Neural cell (in vitro differentiated cells): ENCODE measurements around the gene SCNN1G.

Experiments used
- EP300 ChIP-seq: fragments of 450-650 bp; conservative IDR thresholded peaks from 2 replicates; pipeline ENCODE4 v1.6.1; 2014; ENCODE audit warnings: antibody characterized with exemption, mild to moderate bottlenecking, moderate library complexity; ENCODE audit not compliant: poor library complexity, severe bottlenecking
- EZH2 ChIP-seq: fragments of 200-600, 300-800 bp; shearing (Covaris generic), sonication (generic); IDR thresholded peaks from 2 replicates; pipeline ENCODE4 v1.6.1; 2014; ENCODE audit warnings: antibody characterized with exemption, low read length, borderline replicate concordance, mild to moderate bottlenecking; ENCODE audit not compliant: insufficient read depth, poor library complexity, severe bottlenecking
- MXI1 ChIP-seq: fragments of 450-650 bp; conservative IDR thresholded peaks from 2 replicates; pipeline ENCODE4 v1.6.1; 2014; ENCODE audit warnings: antibody characterized with exemption, mild to moderate bottlenecking; ENCODE audit not compliant: poor library complexity, severe bottlenecking
- POLR2AphosphoS5 ChIP-seq: IDR thresholded peaks from 2 replicates; pipeline ENCODE4 v1.6.1; 2012
- RAD21 ChIP-seq: fragments of 450-650 bp; conservative IDR thresholded peaks from 2 replicates; pipeline ENCODE4 v1.6.1; 2014; ENCODE audit warnings: antibody characterized with exemption, mild to moderate bottlenecking, moderate library complexity
- SMC3 ChIP-seq: fragments of 450-650 bp; conservative IDR thresholded peaks from 2 replicates; pipeline ENCODE4 v1.6.1; 2014; ENCODE audit warnings: antibody characterized with exemption, mild to moderate bottlenecking, moderate library complexity; ENCODE audit not compliant: poor library complexity
- TF ChIP-seq, protein P1 (sequence below): fragments of 450-650 bp; IDR thresholded peaks from 2 replicates; pipeline ENCODE4 v1.5.1; 2014; ENCODE audit warnings: antibody characterized with exemption, mild to moderate bottlenecking, moderate library complexity; ENCODE audit not compliant: poor library complexity, severe bottlenecking
- TF ChIP-seq, protein P2 (sequence below): IDR thresholded peaks from 2 replicates; pipeline ENCODE4 v1.6.1; 2012; ENCODE audit warnings: borderline replicate concordance

DNA sequence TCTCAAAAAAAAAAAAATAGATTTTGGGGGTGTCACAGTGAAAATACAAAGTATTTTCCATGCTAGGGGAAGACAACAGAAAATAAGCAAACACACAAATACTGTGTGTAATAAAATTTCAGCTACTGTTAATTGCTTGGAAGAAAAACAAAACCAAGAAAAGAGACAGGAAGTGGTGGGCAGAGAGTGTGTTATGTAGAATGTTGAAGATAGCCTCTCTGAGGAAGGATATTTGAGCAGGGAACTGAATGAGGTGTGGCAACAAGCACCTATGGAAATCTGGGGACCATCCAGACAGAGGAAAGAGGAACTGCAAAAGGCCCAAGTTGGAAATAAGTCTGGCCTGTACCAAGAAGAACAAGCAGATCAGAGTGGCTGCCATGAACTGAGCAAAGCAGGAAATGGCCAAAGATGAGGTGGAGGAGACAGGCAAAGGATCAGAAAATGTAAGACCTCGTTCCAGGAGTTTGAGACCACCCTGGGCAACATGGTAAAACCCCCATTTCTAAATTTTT lies 25.5 kb upstream of the SCNN1G start:
- TF ChIP-seq, protein P1, sequence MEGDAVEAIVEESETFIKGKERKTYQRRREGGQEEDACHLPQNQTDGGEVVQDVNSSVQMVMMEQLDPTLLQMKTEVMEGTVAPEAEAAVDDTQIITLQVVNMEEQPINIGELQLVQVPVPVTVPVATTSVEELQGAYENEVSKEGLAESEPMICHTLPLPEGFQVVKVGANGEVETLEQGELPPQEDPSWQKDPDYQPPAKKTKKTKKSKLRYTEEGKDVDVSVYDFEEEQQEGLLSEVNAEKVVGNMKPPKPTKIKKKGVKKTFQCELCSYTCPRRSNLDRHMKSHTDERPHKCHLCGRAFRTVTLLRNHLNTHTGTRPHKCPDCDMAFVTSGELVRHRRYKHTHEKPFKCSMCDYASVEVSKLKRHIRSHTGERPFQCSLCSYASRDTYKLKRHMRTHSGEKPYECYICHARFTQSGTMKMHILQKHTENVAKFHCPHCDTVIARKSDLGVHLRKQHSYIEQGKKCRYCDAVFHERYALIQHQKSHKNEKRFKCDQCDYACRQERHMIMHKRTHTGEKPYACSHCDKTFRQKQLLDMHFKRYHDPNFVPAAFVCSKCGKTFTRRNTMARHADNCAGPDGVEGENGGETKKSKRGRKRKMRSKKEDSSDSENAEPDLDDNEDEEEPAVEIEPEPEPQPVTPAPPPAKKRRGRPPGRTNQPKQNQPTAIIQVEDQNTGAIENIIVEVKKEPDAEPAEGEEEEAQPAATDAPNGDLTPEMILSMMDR, result no peak
- TF ChIP-seq EP300 (no peak), POLR2AphosphoS5 (no peak), EZH2 (no peak), RAD21 (no peak), SMC3 (no peak), MXI1 (no peak)
- TF ChIP-seq, protein P2, sequence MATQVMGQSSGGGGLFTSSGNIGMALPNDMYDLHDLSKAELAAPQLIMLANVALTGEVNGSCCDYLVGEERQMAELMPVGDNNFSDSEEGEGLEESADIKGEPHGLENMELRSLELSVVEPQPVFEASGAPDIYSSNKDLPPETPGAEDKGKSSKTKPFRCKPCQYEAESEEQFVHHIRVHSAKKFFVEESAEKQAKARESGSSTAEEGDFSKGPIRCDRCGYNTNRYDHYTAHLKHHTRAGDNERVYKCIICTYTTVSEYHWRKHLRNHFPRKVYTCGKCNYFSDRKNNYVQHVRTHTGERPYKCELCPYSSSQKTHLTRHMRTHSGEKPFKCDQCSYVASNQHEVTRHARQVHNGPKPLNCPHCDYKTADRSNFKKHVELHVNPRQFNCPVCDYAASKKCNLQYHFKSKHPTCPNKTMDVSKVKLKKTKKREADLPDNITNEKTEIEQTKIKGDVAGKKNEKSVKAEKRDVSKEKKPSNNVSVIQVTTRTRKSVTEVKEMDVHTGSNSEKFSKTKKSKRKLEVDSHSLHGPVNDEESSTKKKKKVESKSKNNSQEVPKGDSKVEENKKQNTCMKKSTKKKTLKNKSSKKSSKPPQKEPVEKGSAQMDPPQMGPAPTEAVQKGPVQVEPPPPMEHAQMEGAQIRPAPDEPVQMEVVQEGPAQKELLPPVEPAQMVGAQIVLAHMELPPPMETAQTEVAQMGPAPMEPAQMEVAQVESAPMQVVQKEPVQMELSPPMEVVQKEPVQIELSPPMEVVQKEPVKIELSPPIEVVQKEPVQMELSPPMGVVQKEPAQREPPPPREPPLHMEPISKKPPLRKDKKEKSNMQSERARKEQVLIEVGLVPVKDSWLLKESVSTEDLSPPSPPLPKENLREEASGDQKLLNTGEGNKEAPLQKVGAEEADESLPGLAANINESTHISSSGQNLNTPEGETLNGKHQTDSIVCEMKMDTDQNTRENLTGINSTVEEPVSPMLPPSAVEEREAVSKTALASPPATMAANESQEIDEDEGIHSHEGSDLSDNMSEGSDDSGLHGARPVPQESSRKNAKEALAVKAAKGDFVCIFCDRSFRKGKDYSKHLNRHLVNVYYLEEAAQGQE, result no peak
